ENCODE data around the gene MRC2.

Gene MRC2, protein sequence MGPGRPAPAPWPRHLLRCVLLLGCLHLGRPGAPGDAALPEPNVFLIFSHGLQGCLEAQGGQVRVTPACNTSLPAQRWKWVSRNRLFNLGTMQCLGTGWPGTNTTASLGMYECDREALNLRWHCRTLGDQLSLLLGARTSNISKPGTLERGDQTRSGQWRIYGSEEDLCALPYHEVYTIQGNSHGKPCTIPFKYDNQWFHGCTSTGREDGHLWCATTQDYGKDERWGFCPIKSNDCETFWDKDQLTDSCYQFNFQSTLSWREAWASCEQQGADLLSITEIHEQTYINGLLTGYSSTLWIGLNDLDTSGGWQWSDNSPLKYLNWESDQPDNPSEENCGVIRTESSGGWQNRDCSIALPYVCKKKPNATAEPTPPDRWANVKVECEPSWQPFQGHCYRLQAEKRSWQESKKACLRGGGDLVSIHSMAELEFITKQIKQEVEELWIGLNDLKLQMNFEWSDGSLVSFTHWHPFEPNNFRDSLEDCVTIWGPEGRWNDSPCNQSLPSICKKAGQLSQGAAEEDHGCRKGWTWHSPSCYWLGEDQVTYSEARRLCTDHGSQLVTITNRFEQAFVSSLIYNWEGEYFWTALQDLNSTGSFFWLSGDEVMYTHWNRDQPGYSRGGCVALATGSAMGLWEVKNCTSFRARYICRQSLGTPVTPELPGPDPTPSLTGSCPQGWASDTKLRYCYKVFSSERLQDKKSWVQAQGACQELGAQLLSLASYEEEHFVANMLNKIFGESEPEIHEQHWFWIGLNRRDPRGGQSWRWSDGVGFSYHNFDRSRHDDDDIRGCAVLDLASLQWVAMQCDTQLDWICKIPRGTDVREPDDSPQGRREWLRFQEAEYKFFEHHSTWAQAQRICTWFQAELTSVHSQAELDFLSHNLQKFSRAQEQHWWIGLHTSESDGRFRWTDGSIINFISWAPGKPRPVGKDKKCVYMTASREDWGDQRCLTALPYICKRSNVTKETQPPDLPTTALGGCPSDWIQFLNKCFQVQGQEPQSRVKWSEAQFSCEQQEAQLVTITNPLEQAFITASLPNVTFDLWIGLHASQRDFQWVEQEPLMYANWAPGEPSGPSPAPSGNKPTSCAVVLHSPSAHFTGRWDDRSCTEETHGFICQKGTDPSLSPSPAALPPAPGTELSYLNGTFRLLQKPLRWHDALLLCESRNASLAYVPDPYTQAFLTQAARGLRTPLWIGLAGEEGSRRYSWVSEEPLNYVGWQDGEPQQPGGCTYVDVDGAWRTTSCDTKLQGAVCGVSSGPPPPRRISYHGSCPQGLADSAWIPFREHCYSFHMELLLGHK (N-terminal part only)

DNA sequence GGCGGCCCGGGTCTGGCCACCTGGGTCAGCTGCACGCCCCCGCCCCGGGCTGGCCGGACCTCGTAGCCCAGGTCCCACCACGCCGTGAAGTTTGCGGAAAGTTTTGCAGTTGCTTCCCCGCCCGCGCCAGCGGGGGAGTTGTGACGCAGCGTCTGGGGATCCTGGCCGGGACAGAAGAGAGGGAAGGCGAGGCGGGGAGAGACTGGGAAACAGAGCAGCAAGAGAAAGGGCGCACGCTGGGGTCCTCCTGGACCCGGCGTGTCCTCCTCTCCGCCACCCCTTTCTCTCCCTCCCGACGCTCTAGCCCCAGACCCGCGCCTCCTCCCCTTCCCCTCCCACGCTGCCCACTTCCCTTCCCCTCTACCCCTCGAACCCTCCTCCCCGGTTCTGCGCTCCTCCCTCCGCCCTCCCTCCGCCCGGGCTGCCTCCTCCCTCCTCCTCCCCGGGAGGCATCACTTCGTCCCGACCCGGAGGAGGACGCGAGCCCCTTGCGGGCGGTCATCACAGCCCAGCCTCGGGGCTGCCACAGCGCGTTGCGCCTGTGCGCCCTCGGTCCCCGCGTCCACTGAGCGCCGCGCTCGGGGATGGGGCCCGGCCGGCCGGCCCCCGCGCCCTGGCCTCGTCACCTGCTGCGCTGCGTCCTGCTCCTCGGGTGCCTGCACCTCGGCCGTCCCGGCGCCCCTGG is at the start of gene MRC2:
Gene MRC2, plus strand, starts transcription at position 452 of the 685 bp plus-strand sequence. Its CDS starts 133 bp downstream, at position 585.
- DNase-seq (ENCODE audit: low spot score) = peak; percentile 77
- TF ChIP-seq, protein P1, sequence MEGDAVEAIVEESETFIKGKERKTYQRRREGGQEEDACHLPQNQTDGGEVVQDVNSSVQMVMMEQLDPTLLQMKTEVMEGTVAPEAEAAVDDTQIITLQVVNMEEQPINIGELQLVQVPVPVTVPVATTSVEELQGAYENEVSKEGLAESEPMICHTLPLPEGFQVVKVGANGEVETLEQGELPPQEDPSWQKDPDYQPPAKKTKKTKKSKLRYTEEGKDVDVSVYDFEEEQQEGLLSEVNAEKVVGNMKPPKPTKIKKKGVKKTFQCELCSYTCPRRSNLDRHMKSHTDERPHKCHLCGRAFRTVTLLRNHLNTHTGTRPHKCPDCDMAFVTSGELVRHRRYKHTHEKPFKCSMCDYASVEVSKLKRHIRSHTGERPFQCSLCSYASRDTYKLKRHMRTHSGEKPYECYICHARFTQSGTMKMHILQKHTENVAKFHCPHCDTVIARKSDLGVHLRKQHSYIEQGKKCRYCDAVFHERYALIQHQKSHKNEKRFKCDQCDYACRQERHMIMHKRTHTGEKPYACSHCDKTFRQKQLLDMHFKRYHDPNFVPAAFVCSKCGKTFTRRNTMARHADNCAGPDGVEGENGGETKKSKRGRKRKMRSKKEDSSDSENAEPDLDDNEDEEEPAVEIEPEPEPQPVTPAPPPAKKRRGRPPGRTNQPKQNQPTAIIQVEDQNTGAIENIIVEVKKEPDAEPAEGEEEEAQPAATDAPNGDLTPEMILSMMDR (IDR thresholded peaks at IDR 0.05; ENCODE audit: extremely low read depth, missing control alignments) = no peak

DNA sequence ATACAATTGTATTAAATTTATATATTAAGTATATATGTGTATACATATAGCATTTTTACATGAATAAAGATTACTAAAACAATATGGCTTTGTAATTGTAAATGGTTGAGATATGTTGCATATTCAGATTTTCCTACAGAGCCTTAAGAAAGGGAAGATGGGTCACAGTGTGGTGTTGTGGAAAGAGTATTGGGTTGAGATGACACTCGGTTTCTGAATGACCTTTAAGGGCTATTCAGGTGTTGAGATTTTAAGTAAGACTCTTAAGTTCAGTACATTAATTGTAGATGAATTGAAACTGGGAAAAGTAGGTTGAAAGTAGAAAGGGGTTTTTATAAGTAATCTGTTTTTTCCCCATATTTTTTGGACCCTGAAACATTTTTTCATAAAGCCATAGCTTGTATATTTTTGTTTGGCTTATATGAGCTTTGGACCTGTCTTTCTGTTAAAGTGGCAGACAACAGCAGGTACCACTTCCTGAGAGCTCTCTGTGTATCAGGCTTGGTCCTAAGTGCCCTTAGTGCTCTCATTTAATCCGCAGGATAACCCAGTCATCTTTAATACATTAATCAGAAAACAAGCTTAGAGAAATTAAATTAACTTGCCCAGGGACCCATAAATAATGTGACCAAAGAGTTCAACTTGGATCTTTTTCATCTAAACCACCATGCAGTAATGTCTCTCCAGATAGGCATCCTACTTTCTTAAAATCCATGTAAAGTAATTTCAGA is 48.5 kb upstream of the MRC2 start:
- TF ChIP-seq, protein P1 (IDR thresholded peaks at IDR 0.05; ENCODE audit: extremely low read depth, missing control alignments) = no peak
- no peak for DNase-seq (ENCODE audit: low spot score)

DNA sequence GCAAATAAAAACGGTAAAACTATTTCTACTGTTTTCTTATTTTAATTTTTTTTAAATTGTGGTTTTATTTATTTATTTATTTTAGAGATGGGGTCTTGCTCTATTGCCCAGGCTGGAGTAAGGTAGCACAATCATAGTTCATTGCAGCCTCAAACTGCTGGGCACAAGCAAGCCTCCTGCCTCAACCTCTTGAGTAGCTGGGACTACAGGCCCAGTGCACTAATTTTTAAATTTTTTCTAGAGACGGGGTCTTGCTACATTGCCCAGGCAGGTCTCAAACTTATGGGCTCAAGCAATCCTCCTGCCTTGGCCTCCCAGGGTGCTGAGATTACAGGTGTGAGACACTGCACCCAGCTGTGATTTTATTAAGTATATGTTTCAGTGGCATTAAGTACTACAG is 46.5 kb upstream of the MRC2 start:
- DNase-seq (ENCODE audit: low spot score) = no peak
- TF ChIP-seq, protein P1 (IDR thresholded peaks at IDR 0.05; ENCODE audit: extremely low read depth, missing control alignments) = no peak

DNA sequence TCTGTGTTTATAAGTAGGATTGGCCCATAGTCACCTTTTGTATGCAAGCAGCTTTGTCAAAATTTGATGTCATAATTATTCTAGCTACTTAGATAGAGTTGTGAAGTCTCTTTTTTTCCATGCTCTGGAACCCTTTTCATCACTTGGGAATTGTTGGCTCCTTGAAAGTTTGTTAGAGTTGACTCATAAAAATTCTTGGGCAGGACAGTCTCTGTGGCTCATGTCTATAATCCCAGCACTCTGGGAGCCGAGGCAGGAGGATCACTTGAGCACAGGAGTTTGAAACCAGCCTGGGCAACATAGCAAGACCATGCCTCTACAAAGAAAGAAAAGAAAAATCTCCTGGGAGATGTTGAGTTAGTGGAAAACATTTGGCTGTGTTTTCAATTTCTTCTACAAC is 45.7 kb upstream of the MRC2 start:
- TF ChIP-seq, protein P1 (IDR thresholded peaks at IDR 0.05; ENCODE audit: extremely low read depth, missing control alignments) = no peak
- DNase-seq (ENCODE audit: low spot score) = no peak

DNA sequence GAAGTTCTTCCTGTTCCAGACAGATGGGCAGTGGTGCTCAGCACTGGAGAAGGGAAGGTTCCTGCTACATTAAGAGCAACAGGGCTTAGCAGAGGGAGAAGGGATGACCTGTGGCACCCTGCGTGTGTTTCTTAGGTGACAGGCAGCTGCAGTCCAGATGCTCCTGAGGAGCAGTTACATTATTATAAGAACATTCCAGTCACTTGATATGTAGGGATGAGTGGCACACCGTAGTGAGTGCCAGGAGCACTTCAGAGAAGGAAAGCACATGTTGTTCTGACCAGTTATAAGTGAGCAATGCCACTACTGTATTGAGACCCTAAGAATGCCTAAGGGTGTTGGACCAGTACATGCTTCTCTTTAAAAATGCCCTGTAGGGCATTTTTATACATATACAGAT is 39.9 kb upstream of the MRC2 start:
- no peak for DNase-seq (ENCODE audit: low spot score)
- TF ChIP-seq, protein P1 (IDR thresholded peaks at IDR 0.05; ENCODE audit: extremely low read depth, missing control alignments) = no peak

DNA sequence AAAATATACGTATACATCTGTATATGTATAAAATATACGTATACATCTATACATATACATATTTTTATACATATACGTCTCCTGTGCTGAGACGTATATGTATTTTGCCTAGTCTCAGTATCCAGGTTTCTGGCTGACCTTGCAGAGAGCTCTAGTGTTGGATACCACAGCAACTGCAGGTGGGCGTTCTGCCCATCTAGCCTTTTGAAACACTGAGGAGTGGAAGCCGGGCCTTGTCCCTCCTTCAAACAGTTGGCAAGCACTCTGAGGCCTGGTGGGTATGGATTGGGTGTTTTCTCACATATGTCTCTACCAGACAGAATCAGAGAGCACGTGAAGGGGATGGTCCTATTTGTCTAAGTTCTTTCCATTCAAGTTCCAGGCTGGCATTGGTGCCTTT is 39.4 kb upstream of the MRC2 start:
- no peak for DNase-seq (ENCODE audit: low spot score)
- TF ChIP-seq, protein P1 (IDR thresholded peaks at IDR 0.05; ENCODE audit: extremely low read depth, missing control alignments) = no peak

All from GM20000 (cell line).